Naive B cell (primary cell): ENCODE results near the gene MIER2. TPM values are rescaled to one million over a fixed set of nuclear protein-coding genes. Genes with fewer than 3 reads are reported as not detected.

Source experiments
- ATAC-seq, 2 donors: fragments of 150-1000 bp; cut with Tn5 transposase; 2 replicates each; pipeline ENCODE4 v1.10.0; 2021; ENCODE audit warnings: low read depth in 2 of 2, mild to moderate bottlenecking in 2 of 2, moderate library complexity in 2 of 2
- DNase-seq: peaks from one replicate; pipeline ENCODE4 v3.0.0; 2022
- H3K27ac Mint-ChIP-seq, 6 donors: one replicate each; pipeline ENCODE4 v1.8.0; 2020 to 2022; ENCODE audit warnings: mild to moderate bottlenecking in 6 of 6, mixed read lengths in 6 of 6, moderate library complexity in 5 of 6, inconsistent platforms in 2 of 6
- H3K27me3 Mint-ChIP-seq, 3 donors: one replicate each; pipeline ENCODE4 v1.8.0; 2021 to 2022; ENCODE audit warnings: mixed read lengths in 3 of 3, mild to moderate bottlenecking in 1 of 3
- H3K36me3 Mint-ChIP-seq, 2 donors: one replicate each; pipeline ENCODE4 v1.8.0; 2020 to 2022; ENCODE audit warnings: mixed read lengths in 2 of 2, inconsistent platforms in 1 of 2, mild to moderate bottlenecking in 1 of 2
- H3K4me1 Mint-ChIP-seq, 3 donors: one replicate each; pipeline ENCODE4 v1.8.0; 2020 to 2022; ENCODE audit warnings: mixed read lengths in 3 of 3, inconsistent platforms in 1 of 3, mild to moderate bottlenecking in 1 of 3, moderate library complexity in 1 of 3
- H3K4me3 Mint-ChIP-seq, 8 donors: one replicate each; pipeline ENCODE4 v1.8.0; 2020 to 2022; ENCODE audit warnings: mild to moderate bottlenecking in 8 of 8, mixed read lengths in 8 of 8, moderate library complexity in 8 of 8, inconsistent platforms in 2 of 8
- H3K9me3 Mint-ChIP-seq, 7 donors: one replicate each; pipeline ENCODE4 v1.8.0; 2020 to 2022; ENCODE audit warnings: mixed read lengths in 7 of 7, mild to moderate bottlenecking in 5 of 7, inconsistent platforms in 2 of 7, moderate library complexity in 1 of 7
- polyA plus RNA-seq, 6 donors: library from polyadenylated mRNA; unstranded; fragments of 300-500 nt; fragmentation: Illumina TruSeq; gene quantifications; one replicate each; pipeline ENCODE4 v1.2.3, GENCODE V29; 2021; ENCODE audit warnings: low read depth in 6 of 6

The MIER2 gene
- polyA plus RNA-seq, 6 donors from 2014 or later: 2.4 to 5.1 (median 3.9) TPM

DNA sequence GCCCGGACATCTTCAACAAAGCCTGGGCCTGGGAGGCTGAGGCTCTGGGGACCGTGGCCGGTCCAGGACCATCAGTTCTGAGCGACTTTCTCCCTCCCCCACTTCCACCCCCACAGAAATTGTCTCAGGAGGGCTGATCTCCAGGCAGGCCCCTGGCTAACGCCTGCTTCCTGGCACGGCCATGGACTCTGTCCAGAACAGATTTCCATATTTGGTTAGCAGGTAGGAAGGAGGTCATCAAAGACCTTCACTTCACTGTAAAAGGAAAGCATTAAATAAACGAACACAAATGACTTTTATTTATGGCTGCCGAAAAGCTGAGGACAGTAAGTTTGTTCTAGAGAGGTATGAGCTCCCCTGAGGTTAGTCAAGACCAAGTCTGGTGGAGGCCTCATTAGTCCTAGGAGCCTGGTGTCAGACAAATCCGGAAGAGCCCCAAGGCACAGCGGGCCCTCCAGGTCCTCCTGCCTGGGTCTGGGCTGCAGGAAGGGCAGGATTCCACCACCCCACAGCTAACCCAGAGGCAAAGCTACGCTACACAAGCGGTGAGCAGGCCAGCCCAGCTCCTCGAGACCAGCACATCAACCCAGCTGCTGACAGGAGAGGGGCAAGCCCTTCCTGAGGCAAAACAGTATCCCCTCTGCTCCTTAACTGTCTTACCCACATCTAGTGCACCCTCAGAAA is 48.8 kb downstream of the MIER2 start:
- no peak overlapping the region for H3K4me3 Mint-ChIP-seq
- H3K27me3 Mint-ChIP-seq: peaks cover 31 to 49% (median 36%) of the 10 kb centered on the region in 3 donors
- peaks cover 6 to 16% (median 7%) of the 10 kb centered on the region in 3 donors for H3K4me1 Mint-ChIP-seq
- no peak overlapping the region for H3K27ac Mint-ChIP-seq
- no peaks in the 10 kb centered on the region for H3K9me3 Mint-ChIP-seq
- no peaks in the 10 kb centered on the region for H3K36me3 Mint-ChIP-seq
- ATAC-seq (no peak), DNase-seq (no peak)

GRCh38 chr19:294946-295686 is 49.5 kb downstream of the MIER2 start:
- ATAC-seq: peak; percentile 61 to 69
- DNase-seq: no peak
- peaks cover 34 to 51% (median 39%) of the 10 kb centered on the region in 3 donors for H3K27me3 Mint-ChIP-seq
- no peaks in the 10 kb centered on the region for H3K36me3 Mint-ChIP-seq
- no peaks in the 10 kb centered on the region for H3K9me3 Mint-ChIP-seq
- peaks cover 6 to 19% (median 8%) of the 10 kb centered on the region in 3 donors for H3K4me1 Mint-ChIP-seq
- no peak overlapping the region for H3K27ac Mint-ChIP-seq
- peak overlapping the region in 1 of 8 donors; percentile 18 for H3K4me3 Mint-ChIP-seq

DNA sequence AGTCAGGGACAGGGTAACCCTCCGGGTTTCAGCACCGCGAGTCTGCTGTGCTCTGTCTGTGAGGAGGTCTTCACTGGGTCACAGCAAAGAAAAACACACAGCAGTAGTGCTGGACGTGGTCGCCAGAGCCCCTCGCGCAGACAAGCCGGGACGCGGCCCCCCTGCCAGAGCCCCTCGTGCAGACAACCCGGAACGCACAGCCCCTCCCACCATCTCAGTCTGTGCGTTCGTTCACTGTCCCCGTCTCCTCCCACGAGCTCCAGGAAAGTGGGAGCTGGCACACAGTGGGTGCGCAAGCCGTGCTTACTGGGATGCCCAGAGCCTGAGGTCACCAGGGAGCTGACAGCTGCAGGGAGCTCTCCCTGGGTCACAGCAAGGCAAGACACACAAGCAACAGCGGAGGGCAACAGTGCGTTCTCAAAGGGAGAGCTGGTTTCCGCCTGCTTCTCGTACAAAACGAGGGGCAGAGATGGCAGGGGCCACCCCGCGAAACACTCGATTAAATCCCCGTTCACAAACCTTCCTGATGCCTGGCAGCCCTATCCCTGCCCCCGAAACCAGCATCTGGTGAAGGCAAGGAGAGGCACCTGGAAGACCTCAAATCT is 50.2 kb downstream of the MIER2 start:
- DNase-seq: no peak
- Mint-ChIP-seq H3K4me1 (peaks cover 6 to 19% (median 12%) of the 10 kb centered on the region in 3 donors), H3K27me3 (peaks cover 37 to 58% (median 45%) of the 10 kb centered on the region in 3 donors), H3K9me3 (no peaks in the 10 kb centered on the region), H3K36me3 (no peaks in the 10 kb centered on the region), H3K27ac (no peak overlapping the region), H3K4me3 (peak overlapping the region in 3 of 8 donors; percentile 18 to 66 (median 56))
- ATAC-seq: no peak

- Mint-ChIP-seq H3K27ac (peak overlapping the region in 1 of 6 donors; percentile 20), H3K9me3 (no peaks in the 10 kb centered on the region), H3K4me1 (peaks cover 6 to 19% (median 12%) of the 10 kb centered on the region in 3 donors), H3K4me3 (no peak overlapping the region), H3K27me3 (peaks cover 37 to 67% (median 54%) of the 10 kb centered on the region in 3 donors), H3K36me3 (no peaks in the 10 kb centered on the region)
- no peak for DNase-seq
- ATAC-seq: no peak
Measured at GRCh38 chr19:293436-294110, 51.0 kb downstream of the MIER2 start.

- no peak for ATAC-seq
- peaks cover 6 to 19% (median 12%) of the 10 kb centered on the region in 3 donors for H3K4me1 Mint-ChIP-seq
- peaks cover 37 to 73% (median 60%) of the 10 kb centered on the region in 3 donors for H3K27me3 Mint-ChIP-seq
Measured at GRCh38 chr19:292951-293350, 51.6 kb downstream of the MIER2 start.

DNA sequence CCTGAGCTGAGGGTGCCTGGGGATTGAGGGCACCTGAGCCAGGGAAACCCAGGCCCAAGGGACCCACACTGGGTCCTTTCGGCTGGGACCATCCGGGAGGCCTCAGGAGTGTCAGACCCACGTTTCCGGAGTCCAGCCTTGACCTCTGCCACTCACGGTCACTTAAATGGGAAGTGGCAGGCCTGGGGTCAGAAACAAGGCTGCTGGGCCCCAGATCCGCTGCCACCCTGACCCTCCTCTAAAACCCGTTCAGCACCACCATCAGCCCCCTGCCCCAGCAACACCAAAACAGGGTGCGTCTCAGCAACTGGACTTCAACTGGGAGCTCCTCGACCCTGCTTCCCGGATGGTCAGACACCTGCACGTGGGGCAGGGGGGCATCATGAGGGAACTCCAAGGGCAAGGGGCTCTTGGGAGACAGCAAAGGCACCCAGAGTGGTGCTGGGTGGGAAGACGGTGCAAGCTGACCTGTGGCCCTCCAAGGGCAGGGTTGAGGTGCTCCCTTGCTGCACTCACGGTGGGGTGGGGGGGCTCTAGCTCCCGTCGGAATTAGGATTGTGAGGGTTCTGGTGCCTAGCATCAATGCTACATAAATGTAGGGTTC is 52.2 kb downstream of the MIER2 start:
- H3K4me3 Mint-ChIP-seq: peak overlapping the region in 1 of 8 donors; percentile 16
- peaks cover 6 to 19% (median 12%) of the 10 kb centered on the region in 3 donors for H3K4me1 Mint-ChIP-seq
- peaks cover 39 to 79% (median 66%) of the 10 kb centered on the region in 3 donors for H3K27me3 Mint-ChIP-seq
- no peak for ATAC-seq
- no peak for DNase-seq
- peak overlapping the region in 1 of 6 donors; percentile 90 for H3K27ac Mint-ChIP-seq
- no peaks in the 10 kb centered on the region for H3K36me3 Mint-ChIP-seq
- no peaks in the 10 kb centered on the region for H3K9me3 Mint-ChIP-seq

More at GRCh38 chr19:292951-293350, 51.6 kb downstream of the MIER2 start:
- DNase-seq: no peak
- no peaks in the 10 kb centered on the region for H3K36me3 Mint-ChIP-seq
- H3K9me3 Mint-ChIP-seq: no peaks in the 10 kb centered on the region
- no peak overlapping the region for H3K4me3 Mint-ChIP-seq
- H3K27ac Mint-ChIP-seq: no peak overlapping the region

- Mint-ChIP-seq H3K27ac (no peak overlapping the region), H3K27me3 (peaks cover 45 to 82% (median 70%) of the 10 kb centered on the region in 3 donors), H3K4me1 (peaks cover 6 to 19% (median 12%) of the 10 kb centered on the region in 3 donors), H3K4me3 (peak overlapping the region in 1 of 8 donors; percentile 16), H3K36me3 (no peaks in the 10 kb centered on the region), H3K9me3 (no peaks in the 10 kb centered on the region)
- DNase-seq: no peak
- no peak for ATAC-seq
Measured at GRCh38 chr19:291561-292280, 52.9 kb downstream of the MIER2 start.

- DNase-seq (no peak), ATAC-seq (no peak)
- no peaks in the 10 kb centered on the region for H3K9me3 Mint-ChIP-seq
- H3K4me1 Mint-ChIP-seq: peaks cover 6 to 19% (median 12%) of the 10 kb centered on the region in 3 donors
- H3K27ac Mint-ChIP-seq: no peak within 1 kb of the TSS
- peaks cover 41 to 77% (median 63%) of the 10 kb centered on the region in 3 donors for H3K27me3 Mint-ChIP-seq
- no peaks in the 10 kb centered on the region for H3K36me3 Mint-ChIP-seq
- H3K4me3 Mint-ChIP-seq: peak within 1 kb of the TSS in 5 of 8 donors; percentile 40 to 68 (median 49)
Measured at GRCh38 chr19:291006-291521, 53.5 kb downstream of the MIER2 start, which contains the start of gene PLPP2. PLPP2 (minus strand) TSS chr19:291403; CDS start chr19:291336, 67 bp downstream.

GRCh38 chr19:290372-291005 is 54.1 kb downstream of the MIER2 start:
- Mint-ChIP-seq H3K36me3 (no peaks in the 10 kb centered on the region), H3K4me3 (peak overlapping the region in 5 of 8 donors; percentile 40 to 68 (median 49)), H3K27ac (no peak overlapping the region), H3K27me3 (peaks cover 35 to 71% (median 61%) of the 10 kb centered on the region in 3 donors), H3K4me1 (peaks cover 6 to 19% (median 12%) of the 10 kb centered on the region in 3 donors), H3K9me3 (no peaks in the 10 kb centered on the region)
- DNase-seq: no peak
- ATAC-seq: no peak

GRCh38 chr19:289651-290371 is 54.8 kb downstream of the MIER2 start:
- Mint-ChIP-seq H3K27ac (no peak overlapping the region), H3K36me3 (no peaks in the 10 kb centered on the region)
- peak; percentile 21 to 38 for ATAC-seq

GRCh38 chr19:288911-289310 is 55.7 kb downstream of the MIER2 start:
- H3K9me3 Mint-ChIP-seq: no peaks in the 10 kb centered on the region
- H3K27ac Mint-ChIP-seq: no peak overlapping the region
- ATAC-seq (no peak), DNase-seq (no peak)
- peaks cover 0 to 10% (median 4%) of the 10 kb centered on the region in 3 donors for H3K4me1 Mint-ChIP-seq
- peaks cover 27 to 56% (median 49%) of the 10 kb centered on the region in 3 donors for H3K27me3 Mint-ChIP-seq
- peak overlapping the region in 3 of 8 donors; percentile 16 to 68 (median 65) for H3K4me3 Mint-ChIP-seq
- no peaks in the 10 kb centered on the region for H3K36me3 Mint-ChIP-seq

More at GRCh38 chr19:289651-290371, 54.8 kb downstream of the MIER2 start:
- Mint-ChIP-seq H3K27me3 (peaks cover 33 to 65% (median 58%) of the 10 kb centered on the region in 3 donors), H3K4me3 (peak overlapping the region in 4 of 8 donors; percentile 40 to 65 (median 47)), H3K9me3 (no peaks in the 10 kb centered on the region), H3K4me1 (peaks cover 5 to 18% (median 11%) of the 10 kb centered on the region in 3 donors)
- DNase-seq: no peak
